Stimulated activated CD8-positive, alpha-beta memory T cell treated with anti-CD3 and anti-CD28 coated beads, Interleukin-4, amount 100 ng/mL, for 1 hour (primary cell): ENCODE results near the gene LTBP2.

Experiments used
- DNase-seq, 2 donors: peaks; one replicate each; pipeline ENCODE4 v3.0.0-alpha.2; 2020; ENCODE audit warnings: low read depth in 2 of 2, low spot score in 1 of 2

The LTBP2 gene

GRCh38 chr14:74509587-74510222 is 102.3 kb downstream of the LTBP2 start:
- DNase-seq = no peak

DNA sequence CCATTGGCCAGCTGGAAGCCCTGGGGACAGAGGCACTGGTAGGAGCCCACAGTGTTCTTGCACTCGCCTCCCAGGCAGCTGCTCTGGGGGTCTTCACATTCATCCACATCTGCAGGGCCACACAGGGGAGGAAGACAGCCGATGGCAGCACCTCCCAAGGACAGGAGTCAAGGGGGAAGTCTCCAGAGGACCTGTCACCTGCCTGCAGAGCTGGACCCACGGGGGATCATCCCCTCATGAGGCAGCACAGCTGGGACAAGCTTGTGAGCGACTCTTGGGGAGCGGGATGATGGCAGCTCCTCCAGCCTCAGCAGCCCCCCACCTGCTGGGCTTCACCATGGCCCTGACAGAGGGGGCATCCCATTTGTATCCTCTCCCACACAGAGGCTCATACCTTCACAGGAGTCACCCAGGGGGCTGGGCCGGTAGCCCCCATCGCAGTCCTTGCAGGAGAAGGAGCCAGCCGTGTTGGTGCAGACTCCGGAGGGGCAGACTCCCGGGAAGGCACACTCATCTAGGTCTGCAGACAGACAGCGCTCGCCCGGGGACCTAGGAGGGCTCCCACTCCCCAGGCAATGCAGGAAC is 103.1 kb downstream of the LTBP2 start:
- no peak for DNase-seq

DNA sequence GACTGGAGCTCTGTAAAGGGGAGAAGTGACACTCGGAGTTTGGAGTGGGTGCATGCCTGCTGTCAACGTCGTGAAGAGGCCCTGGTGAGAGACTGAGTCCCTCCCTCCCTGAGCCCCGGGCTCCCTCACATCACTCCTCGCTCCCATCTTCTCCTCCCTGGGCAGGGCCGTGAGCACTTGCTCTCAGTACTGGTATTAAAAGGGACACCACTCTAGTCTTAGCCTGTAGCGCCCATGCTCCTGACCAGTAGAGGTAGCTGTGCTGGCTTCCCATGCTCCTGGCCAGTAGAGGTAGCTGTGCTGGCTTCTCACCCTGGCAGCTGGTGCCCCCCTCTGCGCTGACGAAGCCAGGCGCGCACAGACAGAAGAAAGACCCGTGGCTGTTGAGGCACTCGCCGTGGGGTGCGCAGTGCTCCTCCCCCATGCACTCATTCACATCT is 103.7 kb downstream of the LTBP2 start:
- no peak for DNase-seq

GRCh38 chr14:74507840-74508239 is 104.2 kb downstream of the LTBP2 start:
- DNase-seq = no peak

- no peak for DNase-seq
Measured at GRCh38 chr14:74507085-74507484, 105.0 kb downstream of the LTBP2 start.

DNA sequence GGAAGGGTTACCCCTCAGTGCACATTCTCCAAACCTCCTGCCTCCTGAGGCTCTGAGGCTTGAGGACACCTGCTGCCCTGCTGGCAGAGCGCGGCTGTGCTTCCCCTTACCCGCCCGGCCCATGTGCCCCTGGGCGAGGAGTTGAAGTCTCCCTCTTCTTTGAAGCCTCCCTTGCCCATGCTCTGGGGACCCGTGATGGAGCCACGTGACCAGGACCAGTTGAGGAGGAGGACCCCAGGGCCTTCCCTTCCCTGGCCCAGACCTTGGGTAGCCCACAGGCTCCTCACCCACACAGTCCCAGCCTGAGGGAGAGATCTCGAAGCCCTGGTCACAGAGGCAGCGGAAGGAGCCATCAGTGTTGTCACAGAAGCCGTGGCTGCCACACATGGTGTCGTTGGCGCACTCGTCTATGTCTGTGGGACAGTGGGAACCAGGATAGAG is 105.6 kb downstream of the LTBP2 start:
- DNase-seq = no peak

GRCh38 chr14:74505831-74506230 is 106.2 kb downstream of the LTBP2 start:
- DNase-seq = no peak

DNA sequence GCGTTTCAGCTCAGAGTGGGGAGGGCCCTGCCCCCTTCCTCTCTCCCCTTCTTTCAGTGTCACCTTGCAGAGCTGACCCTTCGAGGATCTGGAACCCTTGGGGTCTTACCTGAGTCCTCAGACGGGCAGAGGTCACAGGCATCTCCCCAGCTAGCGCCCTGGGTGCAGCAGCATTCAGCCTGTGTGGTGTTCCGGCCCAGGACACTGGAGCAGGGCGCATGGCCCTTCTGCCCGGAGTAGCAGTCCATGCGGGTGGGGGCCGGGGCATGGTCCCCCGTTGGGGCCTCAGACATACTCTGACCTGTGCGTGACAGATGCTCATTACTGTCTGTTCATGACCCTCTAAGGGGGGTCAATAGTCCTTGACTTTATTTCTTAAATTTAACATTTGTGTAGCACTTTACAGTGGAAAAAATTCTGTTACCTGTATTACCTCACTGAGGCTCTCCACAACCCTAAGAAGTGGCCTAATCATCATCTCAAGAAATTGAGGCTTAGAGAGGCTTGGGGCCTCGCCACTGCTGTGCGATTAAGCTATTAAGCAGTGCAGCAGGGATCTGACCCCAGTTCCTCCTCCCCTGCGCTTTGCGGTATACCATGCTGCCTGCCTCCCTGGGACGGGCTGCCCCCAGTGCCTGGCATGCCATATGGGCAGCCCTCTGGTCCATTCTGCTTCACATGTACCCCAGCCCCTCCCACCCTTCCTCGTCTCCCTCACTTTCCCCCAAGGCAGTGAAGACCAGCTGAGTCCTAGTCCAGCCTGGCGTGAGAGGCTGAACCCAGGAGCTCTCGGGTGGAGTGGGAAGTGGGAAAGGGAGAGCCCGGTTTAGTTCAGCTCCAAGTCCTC is 106.9 kb downstream of the LTBP2 start:
- DNase-seq = no peak

DNA sequence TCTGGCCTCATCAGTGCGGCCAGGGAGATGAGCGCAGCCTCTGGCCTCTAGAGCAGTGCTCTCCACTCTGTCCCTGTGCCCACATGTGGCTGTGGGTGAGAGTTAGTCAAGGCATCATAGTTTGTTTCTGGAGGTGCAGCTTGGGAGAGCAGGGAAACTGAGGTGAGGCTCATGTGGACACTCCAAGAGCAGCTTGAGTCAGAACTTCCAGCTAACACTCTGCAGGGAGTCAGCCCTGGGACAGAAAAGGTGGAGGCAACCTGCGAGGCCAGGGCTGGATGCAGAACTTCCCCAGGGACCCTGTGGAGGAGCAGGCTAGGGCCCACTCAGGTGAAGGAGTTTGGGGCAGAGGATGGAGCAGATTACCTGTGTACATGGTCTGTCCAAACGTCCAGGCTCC is 107.6 kb downstream of the LTBP2 start:
- DNase-seq = no peak

GRCh38 chr14:74503938-74504335 is 108.1 kb downstream of the LTBP2 start:
- DNase-seq = no peak

- DNase-seq = no peak
Measured at GRCh38 chr14:74503291-74503937, 108.6 kb downstream of the LTBP2 start.

GRCh38 chr14:74502236-74503019 is 109.6 kb downstream of the LTBP2 start:
- DNase-seq = no peak

DNA sequence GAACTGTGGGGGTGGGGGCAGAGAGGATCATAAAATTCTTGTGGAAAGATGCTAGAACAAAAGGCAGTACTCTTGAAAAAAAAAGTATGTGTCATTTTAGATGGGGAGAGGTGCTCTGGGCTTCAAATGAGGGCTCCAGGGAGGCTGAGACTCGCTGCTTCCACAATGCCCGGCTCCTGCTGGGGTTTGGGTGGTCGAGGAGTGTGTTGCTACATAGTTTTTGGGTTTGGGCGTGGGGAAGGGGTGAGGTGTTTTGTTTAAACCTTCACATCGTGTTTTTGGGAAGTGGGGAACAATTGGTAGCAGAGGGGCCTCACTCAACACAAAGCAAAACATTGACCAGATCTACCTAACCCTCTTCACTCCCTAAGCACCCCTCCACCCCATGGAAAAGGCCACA is 110.3 kb downstream of the LTBP2 start:
- DNase-seq = no peak

DNA sequence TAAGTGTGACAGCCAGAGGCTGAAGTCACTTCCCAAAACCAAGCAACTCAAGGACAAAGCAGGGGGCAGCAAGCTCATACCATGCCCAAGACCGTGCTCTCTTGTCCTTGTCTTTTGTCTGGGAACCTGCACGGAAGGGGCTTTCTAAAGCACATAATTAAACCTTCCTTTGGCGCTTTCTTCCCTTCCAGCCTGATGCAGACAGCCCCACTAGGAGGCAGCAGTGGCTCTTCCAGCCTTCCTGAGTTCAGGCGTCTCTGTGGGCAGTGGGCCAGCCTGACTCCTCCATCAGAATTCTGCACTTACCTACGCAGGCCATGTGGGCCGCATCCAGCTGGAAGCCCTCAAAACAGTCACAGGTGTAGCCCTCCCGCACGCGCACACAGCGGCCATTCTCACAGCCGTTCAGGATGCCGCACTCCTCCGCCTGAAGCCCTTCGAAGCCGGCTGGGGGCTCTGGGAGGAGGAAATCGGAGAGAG is 110.9 kb downstream of the LTBP2 start:
- no peak for DNase-seq

DNA sequence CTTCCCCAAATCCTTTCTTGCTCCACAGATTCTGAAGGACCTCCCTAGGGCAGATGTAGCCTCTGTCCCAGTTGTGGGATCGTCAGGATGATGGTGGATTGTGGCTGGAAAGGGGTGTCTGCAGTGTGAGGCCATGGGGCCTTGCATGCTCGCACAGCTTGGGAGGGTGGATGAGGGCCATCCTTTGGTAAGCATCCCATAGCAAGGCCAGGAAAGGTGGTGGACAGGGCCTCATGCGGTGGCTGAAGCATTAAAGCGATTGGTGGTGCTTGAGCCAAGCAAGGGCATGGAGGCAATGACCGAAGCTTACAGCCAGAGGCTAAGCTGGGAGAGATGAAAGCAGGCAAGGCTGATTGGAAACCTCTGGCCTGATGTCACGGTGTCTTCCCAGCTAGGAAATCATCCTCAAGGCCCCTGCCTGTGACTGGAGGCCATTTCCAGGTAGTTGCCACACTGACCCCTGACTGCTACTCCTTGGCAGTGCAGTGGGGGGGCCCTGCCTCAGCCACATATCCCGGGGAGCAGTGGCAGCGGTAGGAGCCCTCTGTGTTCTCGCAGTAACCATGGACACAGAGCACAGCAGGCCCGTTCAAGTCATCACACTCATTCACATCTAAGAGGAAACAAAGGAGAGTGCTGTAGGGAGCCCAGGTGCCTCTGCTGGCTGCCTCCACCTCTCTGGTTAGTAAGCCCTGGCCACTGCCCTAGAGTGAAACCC is 111.5 kb downstream of the LTBP2 start:
- no peak for DNase-seq

DNA sequence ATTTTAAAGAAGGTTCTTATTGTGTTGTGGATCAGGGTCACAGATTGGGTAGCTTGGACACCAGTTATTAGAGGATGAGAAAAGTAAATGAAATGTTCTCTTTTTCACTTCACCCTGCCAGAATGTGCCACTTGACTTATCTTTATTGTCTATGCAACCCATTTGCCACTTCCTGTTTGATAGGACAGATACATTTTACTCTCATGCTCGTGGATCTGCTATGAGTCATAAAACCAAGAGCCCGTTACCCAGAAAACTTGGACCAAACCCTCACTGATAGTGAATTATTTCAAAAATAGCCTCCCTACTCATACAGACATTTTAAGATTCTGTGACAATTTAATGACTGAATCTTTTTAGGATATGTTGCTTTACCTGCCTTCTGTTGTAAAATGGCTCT is 116.7 kb downstream of the LTBP2 start:
- no peak for DNase-seq

- peak; percentile 99 for DNase-seq
Measured at GRCh38 chr14:74493343-74494261, 118.4 kb downstream of the LTBP2 start, which contains the start of gene ISCA2. ISCA2 (plus strand) TSS chr14:74493765; CDS start chr14:74493775, 10 bp downstream.

DNA sequence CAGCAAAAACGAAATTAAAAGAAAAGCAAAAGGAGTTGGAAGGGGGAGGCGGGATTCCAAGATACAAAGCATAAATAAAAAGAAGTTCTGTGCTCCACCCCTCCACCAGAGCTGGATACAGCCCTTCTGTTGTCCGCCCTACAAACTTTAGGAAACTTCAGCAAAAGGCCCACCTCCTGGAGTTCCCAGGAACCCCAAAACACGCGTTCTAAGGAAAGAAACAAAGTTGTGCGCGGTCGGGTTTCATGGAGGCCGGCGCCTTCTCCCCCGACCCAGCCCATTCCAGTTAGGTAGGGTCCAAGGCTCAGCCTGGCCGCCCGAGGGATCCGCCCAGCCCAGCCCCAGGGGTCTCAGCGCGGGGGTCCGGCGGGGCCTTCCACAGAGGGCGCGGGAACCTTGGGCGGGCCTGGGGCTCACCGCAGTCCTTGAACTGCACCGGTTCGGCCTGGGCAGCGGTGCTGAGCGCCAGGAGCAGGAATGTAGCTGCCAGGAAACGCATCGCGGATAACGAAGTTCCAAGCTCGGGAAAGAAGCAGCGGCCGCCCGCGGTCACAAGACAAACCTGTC is 119.2 kb downstream of the LTBP2 start, which contains the start of gene NPC2:
Gene NPC2, minus strand, starts transcription at position 530 of the 567 bp plus-strand sequence. Its CDS starts 31 bp downstream, at position 499.
- DNase-seq = no peak
